ENCODE measurements around the gene SCIN. TPM values are rescaled to one million over a fixed set of nuclear protein-coding genes. Genes with fewer than 3 reads are reported as not detected.

Gene SCIN
- total RNA-seq, 2 donors from 2014 or later: 76.6 to 95.5 TPM

- no peak for DNase-seq
- ATAC-seq: no peak
- intact Hi-C loops (cut with DNase I, micrococcal nuclease): no loop called here
Observed at GRCh38 chr7:12692035-12692434, 121.5 kb downstream of the SCIN start.

GRCh38 chr7:12692479-12693259 is 122.1 kb downstream of the SCIN start:
- DNase-seq (no peak), ATAC-seq (no peak)
- intact Hi-C loops (cut with DNase I, micrococcal nuclease): no loop called here

- intact Hi-C loops (cut with DNase I, micrococcal nuclease): no loop called here
- no peak for DNase-seq
- no peak for ATAC-seq
Observed at GRCh38 chr7:12694817-12695216, 124.3 kb downstream of the SCIN start.

GRCh38 chr7:12695965-12696364 is 125.4 kb downstream of the SCIN start:
- DNase-seq (no peak), ATAC-seq (peak; percentile 69)
- intact Hi-C loops (cut with DNase I, micrococcal nuclease): no loop called here

GRCh38 chr7:12699299-12699698 is 128.8 kb downstream of the SCIN start:
- intact Hi-C loops (cut with DNase I, micrococcal nuclease): no loop called here
- ATAC-seq (no peak), DNase-seq (no peak)

- ATAC-seq (no peak), DNase-seq (no peak)
- intact Hi-C loops (cut with DNase I, micrococcal nuclease): no loop called here
Observed at GRCh38 chr7:12701433-12701832, 130.9 kb downstream of the SCIN start.

- intact Hi-C loops (cut with DNase I, micrococcal nuclease): no loop called here
- DNase-seq (no peak), ATAC-seq (no peak)
Observed at GRCh38 chr7:12703881-12704280, 133.4 kb downstream of the SCIN start.

- ATAC-seq (no peak), DNase-seq (no peak)
- intact Hi-C loops (cut with DNase I, micrococcal nuclease): no loop called here
Observed at GRCh38 chr7:12705878-12706277, 135.4 kb downstream of the SCIN start.

GRCh38 chr7:12706900-12707536 is 136.5 kb downstream of the SCIN start:
- DNase-seq (no peak), ATAC-seq (peak; percentile 68)
- intact Hi-C loops (cut with DNase I, micrococcal nuclease): no loop called here

GRCh38 chr7:12708314-12708713 is 137.8 kb downstream of the SCIN start:
- DNase-seq (no peak), ATAC-seq (no peak)
- intact Hi-C loops (cut with DNase I, micrococcal nuclease): no loop called here

Other genes with a start within 250 kb of the SCIN start
- gene VWDE, start 166.9 kb upstream of the SCIN start, total RNA-seq: 1 to 10 TPM; 1.3 to 1.5 TPM
- gene ARL4A, start 116.9 kb downstream of the SCIN start, total RNA-seq: 100 to 1,000 TPM in 1 of 2 donors, 10 to 100 TPM in 1; 77.3 to 101 TPM

All from left colon (tissue), 2 donors.